GM18517 (cell line): Measurements from ENCODE around the gene GRIA4.

Source experiments
- ATAC-seq: cut with Tn5 transposase; IDR thresholded peaks from one replicate; pipeline ENCODE4 v1.9.1; 2021; ENCODE audit warnings: mild to moderate bottlenecking, moderate library complexity; ENCODE audit not compliant: unreplicated experiment

Gene GRIA4

DNA sequence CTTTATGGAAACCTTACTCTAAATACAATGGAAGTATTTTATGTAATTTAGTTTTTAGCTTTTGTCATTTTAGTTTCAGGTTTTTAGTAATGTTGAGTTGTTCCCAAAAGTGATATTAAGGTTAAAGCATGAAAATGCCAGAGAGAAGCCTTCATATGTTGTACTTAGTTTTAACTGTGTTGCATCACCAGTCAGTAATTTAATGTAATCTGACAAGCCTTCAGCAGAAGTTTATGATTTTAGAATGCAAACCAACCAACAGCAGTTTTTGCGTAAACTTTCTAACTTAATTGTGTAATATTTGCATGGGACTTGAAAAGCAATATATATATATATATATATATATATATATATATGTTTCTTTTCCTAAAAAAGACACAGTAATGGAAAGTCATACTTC lies 301.6 kb downstream of the GRIA4 start:
- ATAC-seq: no peak

DNA sequence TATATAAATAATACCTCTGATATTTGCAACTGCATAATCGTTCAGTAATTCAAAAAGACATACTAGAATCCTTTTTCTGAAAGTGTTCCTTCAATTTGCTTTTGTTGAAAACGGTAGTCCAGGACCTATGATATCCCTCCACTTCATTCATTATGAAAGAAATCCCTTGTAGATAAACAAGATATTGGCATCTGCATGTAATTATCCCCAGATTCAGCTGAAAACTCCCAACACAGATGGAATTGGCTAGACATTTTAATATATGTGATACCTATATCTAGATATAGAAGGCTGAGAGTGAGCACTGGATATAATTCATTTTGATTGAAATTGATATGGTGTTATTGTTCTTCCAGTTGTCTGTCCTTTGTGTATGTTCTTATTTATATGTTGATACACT lies 302.8 kb downstream of the GRIA4 start:
- no peak for ATAC-seq

DNA sequence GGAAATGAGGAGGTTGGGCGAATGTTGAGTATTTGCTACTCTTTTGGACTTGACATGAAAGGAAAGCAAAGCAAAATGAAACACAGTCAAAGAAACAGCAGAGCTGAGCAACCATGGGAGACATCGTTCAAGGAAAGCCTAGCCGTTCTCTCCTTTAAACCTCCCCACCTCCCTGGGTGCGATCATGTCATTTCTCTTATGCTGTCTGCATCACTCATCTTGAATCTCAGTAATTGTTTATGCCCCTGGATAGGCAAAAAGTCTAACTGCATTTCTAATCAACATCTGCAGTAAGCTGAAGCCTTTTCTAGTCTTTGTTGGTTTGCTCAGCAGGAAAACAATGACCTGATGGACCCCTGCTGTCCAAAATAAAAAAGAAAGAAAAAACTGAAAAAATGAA lies 305.1 kb downstream of the GRIA4 start:
- no peak for ATAC-seq

DNA sequence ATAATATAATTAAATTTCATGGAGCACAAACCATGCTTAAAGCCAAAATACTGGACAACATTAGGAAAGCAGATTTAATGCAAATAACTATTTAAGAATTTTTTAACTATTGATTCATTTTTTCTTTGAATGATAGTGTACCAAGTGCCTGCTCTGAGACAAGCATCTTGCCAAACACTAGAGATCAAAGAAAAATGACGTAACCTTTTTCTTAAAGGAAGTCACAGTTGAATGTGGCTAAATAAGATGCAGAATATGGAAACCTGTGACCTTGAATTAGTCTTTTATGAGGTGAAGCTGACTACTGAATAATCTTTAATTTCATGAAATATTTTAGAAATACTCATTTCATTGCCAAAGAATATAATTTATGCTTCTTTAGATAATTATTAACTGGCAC lies 308.2 kb downstream of the GRIA4 start:
- no peak for ATAC-seq

- no peak for ATAC-seq
Observed at GRCh38 chr11:105918600-105918999, 308.7 kb downstream of the GRIA4 start.

DNA sequence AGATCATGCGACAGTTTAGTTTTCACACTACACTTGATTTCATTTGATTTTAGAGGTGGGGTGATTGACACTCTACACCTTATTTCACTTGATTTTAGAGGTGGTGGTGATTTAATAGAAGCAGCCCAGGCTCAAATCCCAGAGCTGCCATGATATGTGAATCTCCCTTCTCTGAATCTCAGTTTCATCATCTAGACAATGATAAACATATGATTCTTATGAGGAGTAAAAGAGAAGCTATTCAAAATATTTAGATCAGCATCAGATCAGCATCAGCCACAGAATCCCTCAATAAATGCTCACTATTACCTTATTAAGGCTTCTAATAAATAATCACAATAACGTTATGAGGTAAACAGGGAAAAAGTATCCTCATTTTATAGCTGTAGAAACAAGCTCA lies 313.4 kb downstream of the GRIA4 start:
- no peak for ATAC-seq

GRCh38 chr11:105923807-105924206 lies 313.9 kb downstream of the GRIA4 start:
- ATAC-seq: no peak

DNA sequence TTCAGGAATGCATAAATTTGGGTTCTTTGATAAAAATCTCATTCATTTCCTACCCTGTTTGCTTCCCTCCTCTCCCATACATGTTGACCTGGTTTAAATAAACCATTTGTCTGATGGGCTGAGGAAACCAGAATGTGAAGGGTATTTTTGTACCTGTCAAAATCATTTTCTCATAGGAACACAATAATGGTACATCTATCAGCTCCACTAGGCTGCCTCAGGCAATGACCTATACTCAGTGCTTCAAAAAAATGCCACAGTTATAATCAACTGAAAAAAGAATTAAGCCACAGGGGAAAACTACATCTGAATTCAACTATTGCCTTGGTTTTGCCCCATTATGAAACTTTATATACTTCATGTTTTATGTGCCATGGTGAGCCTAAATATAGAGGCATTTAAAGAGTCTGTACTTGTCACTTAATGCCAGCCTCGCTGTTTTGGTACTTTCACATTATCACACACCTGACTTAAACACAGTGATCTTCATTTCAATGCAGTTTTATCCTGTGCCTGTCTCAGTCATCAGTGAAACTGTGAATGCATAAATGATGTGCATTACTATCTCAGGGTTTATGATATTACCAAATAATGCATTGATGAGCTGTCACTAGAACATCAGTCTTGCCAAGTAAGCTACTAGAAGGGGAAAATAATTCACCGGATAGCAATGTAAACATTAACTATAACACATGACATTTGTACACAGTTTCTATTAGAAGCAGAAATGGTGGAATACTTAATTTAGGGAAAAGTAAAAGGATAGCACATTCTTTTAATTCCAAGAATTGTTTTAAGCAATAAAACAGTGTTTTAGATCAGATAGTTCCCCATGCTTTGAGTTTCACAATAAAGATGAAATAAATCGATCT lies 319.4 kb downstream of the GRIA4 start:
- no peak for ATAC-seq

DNA sequence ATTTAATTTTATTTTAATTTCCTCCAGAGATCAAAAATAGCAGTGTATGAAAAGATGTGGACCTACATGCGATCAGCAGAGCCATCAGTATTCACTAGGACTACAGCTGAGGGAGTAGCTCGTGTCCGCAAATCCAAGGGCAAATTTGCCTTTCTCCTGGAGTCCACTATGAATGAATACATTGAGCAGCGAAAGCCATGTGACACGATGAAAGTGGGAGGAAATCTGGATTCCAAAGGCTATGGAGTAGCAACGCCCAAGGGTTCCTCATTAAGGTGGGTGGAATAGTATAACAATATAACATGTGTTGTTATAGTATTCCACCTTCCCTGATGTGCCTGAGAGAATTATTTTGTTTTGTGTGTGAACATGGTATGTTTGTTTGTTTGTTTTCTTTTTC lies 323.8 kb downstream of the GRIA4 start:
- no peak for ATAC-seq

DNA sequence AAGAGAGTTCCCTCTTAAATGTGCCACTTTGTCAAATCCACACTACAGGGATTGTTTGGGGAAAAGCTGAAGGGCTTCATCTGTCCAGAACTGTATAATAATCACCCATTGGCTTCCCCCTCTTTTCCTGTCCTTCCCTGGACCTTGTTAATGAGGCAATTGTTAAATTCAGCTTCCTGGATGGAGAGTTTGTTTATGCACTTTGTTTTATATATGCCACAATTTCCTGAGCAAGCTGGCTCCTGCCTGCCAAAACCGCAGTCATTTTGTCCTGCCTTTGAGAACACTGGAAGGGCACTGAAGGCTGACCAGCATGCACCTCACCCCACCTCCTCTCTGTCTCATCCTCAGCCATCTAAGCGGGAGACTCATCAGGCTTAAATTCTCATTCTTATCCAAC lies 325.9 kb downstream of the GRIA4 start:
- no peak for ATAC-seq

DNA sequence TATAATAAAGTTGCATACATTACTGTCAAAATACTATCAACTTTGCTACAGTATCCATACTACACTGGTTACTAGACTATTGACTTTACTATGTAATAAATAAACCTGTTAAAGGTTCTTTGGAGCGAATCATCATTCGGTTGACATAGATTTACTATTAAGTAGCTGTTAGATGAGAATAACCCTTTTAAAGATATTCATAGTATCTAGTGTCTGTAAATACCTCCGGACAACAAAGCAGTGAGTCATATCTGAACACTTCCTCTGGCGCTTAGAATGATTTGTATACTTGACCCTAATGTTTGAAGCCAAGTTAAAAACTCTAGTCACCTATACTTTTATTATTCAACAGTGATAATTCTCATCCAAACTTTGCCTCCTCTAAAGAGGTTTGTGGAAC lies 327.5 kb downstream of the GRIA4 start:
- ATAC-seq: peak; percentile 79

- ATAC-seq: no peak
Observed at GRCh38 chr11:105937738-105938137, 327.9 kb downstream of the GRIA4 start.

- no peak for ATAC-seq
Observed at GRCh38 chr11:105942921-105943320, 333.0 kb downstream of the GRIA4 start.

DNA sequence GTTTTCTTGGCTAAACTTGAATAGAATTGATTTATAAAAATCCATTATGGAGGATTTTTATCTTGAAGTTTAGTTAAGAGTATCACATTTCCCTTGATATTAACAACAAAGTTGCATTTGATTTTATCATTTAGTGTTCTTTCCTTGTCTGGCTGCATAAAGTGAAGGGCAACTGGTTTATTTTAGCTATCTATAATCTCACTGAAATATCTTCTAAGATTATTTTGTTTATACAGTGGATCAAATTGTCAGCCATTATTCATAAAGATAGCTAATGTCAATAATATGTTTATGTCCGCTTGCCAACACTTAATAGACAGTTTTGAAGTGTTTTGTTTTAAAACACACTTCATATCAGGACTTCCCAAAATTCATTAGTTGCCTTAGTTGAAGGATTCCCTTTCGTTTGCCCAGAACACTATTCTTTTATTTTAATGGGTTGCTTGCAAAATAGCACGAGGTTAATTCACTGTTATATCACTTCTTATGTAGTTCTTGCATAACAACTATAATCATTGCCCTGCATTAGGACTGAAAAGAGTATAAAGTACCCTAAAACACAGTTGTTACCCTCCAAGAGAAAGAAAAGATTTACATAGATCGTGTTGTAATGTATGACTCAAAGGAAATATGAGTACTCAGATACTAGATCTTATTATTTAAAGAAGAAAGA lies 339.2 kb downstream of the GRIA4 start:
- ATAC-seq: no peak

- ATAC-seq: no peak
Observed at GRCh38 chr11:105953886-105954285, 344.0 kb downstream of the GRIA4 start.

- no peak for ATAC-seq
Observed at GRCh38 chr11:105960252-105961245, 350.7 kb downstream of the GRIA4 start.

DNA sequence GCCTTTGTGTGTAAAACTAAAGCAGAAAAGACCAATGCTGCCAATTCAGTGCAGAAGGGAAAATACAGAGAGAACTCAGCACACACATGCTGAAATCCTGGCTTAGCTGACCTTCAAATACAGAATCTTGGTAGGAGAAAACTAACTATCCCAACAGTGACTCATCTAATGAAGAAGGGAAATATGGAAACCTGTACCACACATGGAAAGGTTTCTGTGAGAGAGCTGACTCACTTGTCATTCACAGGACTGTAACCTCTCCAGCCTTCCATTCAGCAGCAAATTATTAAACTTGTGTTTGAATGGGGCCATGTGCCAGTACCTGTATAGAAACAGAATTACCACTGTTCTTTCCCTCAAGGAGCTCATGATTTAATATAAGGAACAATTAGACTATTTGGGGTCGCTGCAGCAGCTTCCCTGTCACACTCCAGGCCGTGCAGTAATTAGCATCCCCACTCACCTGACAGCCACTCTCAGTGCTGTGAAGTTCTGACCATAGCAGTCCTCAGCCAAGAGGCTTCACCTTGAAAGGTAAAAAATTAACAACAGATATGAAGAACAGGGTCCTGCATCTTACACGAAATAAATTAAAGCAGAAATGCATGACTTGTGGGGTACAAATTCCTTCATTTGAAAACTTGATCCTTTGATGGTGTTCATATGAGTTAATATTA lies 358.3 kb downstream of the GRIA4 start:
- no peak for ATAC-seq

DNA sequence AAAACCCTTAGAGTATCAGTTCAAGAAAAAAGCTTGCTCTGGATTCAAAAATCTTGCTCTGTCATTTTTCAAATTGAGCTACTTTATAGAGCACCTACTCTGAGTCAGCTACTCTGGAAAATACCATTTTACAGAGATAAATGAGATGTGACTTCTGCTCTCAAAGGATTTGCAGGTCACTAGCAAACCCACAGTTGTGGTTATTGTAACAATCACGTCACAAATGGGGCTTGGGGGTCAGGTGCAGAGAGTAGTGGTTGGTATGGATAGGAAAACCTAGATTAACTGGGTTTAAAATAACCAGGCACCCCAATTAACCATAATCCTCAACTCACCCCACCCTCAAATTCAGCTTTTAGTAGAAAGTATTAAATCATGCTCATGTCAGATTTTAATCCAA lies 359.9 kb downstream of the GRIA4 start:
- ATAC-seq: no peak

DNA sequence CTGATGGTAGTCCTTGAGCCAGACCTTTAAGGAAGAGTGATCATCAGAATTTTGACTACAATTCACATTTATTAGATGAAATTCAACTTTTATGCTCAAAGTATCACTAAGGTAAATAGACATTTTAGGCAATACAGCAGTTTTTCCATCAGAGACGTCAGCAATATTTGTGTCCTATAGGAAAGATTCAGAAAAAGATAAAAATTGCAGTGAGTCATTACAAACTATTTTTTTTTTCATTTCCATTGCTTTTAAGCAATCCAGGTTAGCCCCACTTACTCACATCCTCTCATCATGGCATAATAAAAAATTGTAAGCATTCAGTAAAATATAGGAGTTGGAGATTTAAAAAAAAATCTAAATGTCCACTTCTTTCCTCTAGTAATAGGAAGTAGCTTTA lies 365.3 kb downstream of the GRIA4 start:
- ATAC-seq: no peak

GRCh38 chr11:105979997-105980703 lies 370.3 kb downstream of the GRIA4 start:
- no peak for ATAC-seq
